H1 (cell line): ENCODE data around the gene AQP6. TPM values are rescaled to one million over a fixed set of nuclear protein-coding genes. Genes with fewer than 3 reads are reported as not detected.

Experiments
- BACH1 ChIP-seq: IDR thresholded peaks from 2 replicates; pipeline ENCODE4 v1.6.1; 2012; ENCODE audit warnings: low read length, improper control_type of control experiment
- CHD2 ChIP-seq: IDR thresholded peaks from 2 replicates; pipeline ENCODE4 v1.6.1; 2012; ENCODE audit warnings: low read length, improper control_type of control experiment
- RFX5 ChIP-seq: IDR thresholded peaks from 2 replicates; pipeline ENCODE4 v1.6.1; 2011; ENCODE audit warnings: low read depth, low read length, improper control_type of control experiment, borderline replicate concordance
- SIN3A ChIP-seq, 2 experiments: IDR thresholded peaks in 1 of 2; conservative IDR thresholded peaks in 1 of 2; 2 replicates each; pipeline ENCODE4 v1.6.1; 2011 to 2012; ENCODE audit warnings: low read length in 2 of 2, improper control_type of control experiment in 1 of 2, low read depth in 1 of 2, mild to moderate bottlenecking in 1 of 2
- polyA plus RNA-seq, 7 experiments: library from polyadenylated mRNA; depleted of rRNA in 3 of 7; stranded (reverse) in 5 of 7; unstranded in 2 of 7; fragments of >200 nt in 5 of 7; fragments of 200-250 nt in 2 of 7; gene quantifications; 1 replicate in 5 of 7; 2 replicates in 1 of 7; 4 replicates in 1 of 7; pipeline versions ENCODE4 v1.2.1 to v1.2.3, GENCODE V29; 2011 to 2013; ENCODE audit warnings: missing spikeins in 2 of 7, mixed read lengths in 2 of 7
- total RNA-seq: library from RNA; stranded (reverse); fragmentation: NEBNext Ultra II Directional; extraction: Animal tissue kit (Norgen Biotek cat#: 25700); gene quantifications from 2 replicates; pipeline ENCODE4 v1.2.1, GENCODE V29; 2021
- TF ChIP-seq, protein P1 (sequence below): fragments of 300-600 bp; sonication (generic); IDR thresholded peaks from 2 replicates; pipeline ENCODE4 v1.7.1; 2012; ENCODE audit warnings: low read length, moderate library complexity, mild to moderate bottlenecking, inconsistent platforms; ENCODE audit not compliant: insufficient replicate concordance
- TF ChIP-seq, protein P2 (sequence below), 3 experiments: IDR thresholded peaks; 1 replicate in 2 of 3; 2 replicates in 1 of 3; pipeline versions ENCODE4 v1.5.1 to v1.6.1; 2011; ENCODE audit warnings: low read length in 3 of 3, mild to moderate bottlenecking in 3 of 3, inconsistent platforms in 2 of 3, low read depth in 1 of 3, moderate library complexity in 1 of 3; ENCODE audit not compliant: insufficient read depth in 1 of 3; ENCODE audit errors: control extremely low read depth in 1 of 3

The AQP6 gene
- total and polyA plus RNA-seq, 2 of the 8 experiments (the other 6 are each of a cell fraction or from before 2014, with no cell fraction given) = 0.03 to 0.17 TPM

DNA sequence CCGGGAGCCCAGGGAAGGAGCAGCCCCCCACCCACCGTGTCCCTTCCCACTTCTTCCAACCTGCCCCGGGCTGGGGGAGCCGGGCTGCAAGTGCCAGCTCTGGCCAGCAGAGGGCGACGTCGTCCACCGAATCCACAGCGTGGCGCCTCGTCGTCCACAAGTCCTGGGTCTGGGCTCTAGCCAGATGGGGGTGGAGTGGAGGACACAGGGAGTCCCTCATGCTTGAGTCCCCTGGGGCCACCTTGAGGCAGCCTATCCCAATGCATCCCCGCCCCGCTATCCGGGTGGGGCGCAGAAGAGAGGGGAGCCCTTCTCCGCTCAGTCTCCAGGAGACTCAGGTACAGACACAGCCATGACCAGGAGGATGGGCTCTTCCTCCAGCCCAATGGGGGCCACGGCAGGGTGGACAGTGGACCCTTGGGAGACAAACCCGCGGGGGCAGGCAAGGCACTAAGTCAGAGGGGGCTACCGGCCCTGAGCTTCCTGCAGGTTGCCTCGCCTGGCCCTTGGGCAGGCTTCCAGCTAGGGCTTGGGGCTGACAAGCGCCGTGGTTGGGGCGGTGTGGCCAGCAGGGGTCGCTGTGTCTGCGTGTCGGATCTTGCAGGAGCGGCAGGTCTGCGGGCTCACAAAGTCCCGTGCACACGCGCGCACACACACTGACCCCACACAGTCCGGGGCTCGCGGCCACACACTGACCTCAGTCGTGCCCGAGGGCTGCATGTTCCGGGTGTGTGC, 5.5 kb upstream of the AQP6 start (continued):
- TF ChIP-seq, protein P1, sequence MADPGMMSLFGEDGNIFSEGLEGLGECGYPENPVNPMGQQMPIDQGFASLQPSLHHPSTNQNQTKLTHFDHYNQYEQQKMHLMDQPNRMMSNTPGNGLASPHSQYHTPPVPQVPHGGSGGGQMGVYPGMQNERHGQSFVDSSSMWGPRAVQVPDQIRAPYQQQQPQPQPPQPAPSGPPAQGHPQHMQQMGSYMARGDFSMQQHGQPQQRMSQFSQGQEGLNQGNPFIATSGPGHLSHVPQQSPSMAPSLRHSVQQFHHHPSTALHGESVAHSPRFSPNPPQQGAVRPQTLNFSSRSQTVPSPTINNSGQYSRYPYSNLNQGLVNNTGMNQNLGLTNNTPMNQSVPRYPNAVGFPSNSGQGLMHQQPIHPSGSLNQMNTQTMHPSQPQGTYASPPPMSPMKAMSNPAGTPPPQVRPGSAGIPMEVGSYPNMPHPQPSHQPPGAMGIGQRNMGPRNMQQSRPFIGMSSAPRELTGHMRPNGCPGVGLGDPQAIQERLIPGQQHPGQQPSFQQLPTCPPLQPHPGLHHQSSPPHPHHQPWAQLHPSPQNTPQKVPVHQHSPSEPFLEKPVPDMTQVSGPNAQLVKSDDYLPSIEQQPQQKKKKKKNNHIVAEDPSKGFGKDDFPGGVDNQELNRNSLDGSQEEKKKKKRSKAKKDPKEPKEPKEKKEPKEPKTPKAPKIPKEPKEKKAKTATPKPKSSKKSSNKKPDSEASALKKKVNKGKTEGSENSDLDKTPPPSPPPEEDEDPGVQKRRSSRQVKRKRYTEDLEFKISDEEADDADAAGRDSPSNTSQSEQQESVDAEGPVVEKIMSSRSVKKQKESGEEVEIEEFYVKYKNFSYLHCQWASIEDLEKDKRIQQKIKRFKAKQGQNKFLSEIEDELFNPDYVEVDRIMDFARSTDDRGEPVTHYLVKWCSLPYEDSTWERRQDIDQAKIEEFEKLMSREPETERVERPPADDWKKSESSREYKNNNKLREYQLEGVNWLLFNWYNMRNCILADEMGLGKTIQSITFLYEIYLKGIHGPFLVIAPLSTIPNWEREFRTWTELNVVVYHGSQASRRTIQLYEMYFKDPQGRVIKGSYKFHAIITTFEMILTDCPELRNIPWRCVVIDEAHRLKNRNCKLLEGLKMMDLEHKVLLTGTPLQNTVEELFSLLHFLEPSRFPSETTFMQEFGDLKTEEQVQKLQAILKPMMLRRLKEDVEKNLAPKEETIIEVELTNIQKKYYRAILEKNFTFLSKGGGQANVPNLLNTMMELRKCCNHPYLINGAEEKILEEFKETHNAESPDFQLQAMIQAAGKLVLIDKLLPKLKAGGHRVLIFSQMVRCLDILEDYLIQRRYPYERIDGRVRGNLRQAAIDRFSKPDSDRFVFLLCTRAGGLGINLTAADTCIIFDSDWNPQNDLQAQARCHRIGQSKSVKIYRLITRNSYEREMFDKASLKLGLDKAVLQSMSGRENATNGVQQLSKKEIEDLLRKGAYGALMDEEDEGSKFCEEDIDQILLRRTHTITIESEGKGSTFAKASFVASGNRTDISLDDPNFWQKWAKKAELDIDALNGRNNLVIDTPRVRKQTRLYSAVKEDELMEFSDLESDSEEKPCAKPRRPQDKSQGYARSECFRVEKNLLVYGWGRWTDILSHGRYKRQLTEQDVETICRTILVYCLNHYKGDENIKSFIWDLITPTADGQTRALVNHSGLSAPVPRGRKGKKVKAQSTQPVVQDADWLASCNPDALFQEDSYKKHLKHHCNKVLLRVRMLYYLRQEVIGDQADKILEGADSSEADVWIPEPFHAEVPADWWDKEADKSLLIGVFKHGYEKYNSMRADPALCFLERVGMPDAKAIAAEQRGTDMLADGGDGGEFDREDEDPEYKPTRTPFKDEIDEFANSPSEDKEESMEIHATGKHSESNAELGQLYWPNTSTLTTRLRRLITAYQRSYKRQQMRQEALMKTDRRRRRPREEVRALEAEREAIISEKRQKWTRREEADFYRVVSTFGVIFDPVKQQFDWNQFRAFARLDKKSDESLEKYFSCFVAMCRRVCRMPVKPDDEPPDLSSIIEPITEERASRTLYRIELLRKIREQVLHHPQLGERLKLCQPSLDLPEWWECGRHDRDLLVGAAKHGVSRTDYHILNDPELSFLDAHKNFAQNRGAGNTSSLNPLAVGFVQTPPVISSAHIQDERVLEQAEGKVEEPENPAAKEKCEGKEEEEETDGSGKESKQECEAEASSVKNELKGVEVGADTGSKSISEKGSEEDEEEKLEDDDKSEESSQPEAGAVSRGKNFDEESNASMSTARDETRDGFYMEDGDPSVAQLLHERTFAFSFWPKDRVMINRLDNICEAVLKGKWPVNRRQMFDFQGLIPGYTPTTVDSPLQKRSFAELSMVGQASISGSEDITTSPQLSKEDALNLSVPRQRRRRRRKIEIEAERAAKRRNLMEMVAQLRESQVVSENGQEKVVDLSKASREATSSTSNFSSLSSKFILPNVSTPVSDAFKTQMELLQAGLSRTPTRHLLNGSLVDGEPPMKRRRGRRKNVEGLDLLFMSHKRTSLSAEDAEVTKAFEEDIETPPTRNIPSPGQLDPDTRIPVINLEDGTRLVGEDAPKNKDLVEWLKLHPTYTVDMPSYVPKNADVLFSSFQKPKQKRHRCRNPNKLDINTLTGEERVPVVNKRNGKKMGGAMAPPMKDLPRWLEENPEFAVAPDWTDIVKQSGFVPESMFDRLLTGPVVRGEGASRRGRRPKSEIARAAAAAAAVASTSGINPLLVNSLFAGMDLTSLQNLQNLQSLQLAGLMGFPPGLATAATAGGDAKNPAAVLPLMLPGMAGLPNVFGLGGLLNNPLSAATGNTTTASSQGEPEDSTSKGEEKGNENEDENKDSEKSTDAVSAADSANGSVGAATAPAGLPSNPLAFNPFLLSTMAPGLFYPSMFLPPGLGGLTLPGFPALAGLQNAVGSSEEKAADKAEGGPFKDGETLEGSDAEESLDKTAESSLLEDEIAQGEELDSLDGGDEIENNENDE = no peak
- TF ChIP-seq SIN3A (conservative IDR thresholded peaks at IDR 0.05 in 1 of 2, IDR thresholded peaks at IDR 0.05 in 1 of 2; ENCODE audit: low read depth in 1 of 2, low read length in 2 of 2) (0 out of 4 replicates have a peak, but pooled peaks of 1 of the 2 experiments have one; percentile 17), BACH1 (peak; percentile 62), CHD2 (no peak), RFX5 (no peak)
- TF ChIP-seq, protein P2, sequence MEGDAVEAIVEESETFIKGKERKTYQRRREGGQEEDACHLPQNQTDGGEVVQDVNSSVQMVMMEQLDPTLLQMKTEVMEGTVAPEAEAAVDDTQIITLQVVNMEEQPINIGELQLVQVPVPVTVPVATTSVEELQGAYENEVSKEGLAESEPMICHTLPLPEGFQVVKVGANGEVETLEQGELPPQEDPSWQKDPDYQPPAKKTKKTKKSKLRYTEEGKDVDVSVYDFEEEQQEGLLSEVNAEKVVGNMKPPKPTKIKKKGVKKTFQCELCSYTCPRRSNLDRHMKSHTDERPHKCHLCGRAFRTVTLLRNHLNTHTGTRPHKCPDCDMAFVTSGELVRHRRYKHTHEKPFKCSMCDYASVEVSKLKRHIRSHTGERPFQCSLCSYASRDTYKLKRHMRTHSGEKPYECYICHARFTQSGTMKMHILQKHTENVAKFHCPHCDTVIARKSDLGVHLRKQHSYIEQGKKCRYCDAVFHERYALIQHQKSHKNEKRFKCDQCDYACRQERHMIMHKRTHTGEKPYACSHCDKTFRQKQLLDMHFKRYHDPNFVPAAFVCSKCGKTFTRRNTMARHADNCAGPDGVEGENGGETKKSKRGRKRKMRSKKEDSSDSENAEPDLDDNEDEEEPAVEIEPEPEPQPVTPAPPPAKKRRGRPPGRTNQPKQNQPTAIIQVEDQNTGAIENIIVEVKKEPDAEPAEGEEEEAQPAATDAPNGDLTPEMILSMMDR (IDR thresholded peaks at IDR 0.05; ENCODE audit: control extremely low read depth in 1 of 3, insufficient read depth in 1 of 3, low read depth in 1 of 3, low read length in 3 of 3) = peak in 2 of 3 experiments; percentile 96; a peak in 3 of 4 replicates
